Embryonic facial prominence (tissue), 1 donor: ENCODE results near the gene SAMD4A.

Experiments
- DNase-seq: peaks from one replicate; pipeline ENCODE4 v3.0.0-alpha.2; 2016; ENCODE audit errors: extremely low spot score

The SAMD4A gene

GRCh38 chr14:54759982-54760585 lies 193.2 kb downstream of the SAMD4A start:
- DNase-seq: no peak

GRCh38 chr14:54760866-54761575 lies 194.1 kb downstream of the SAMD4A start:
- no peak for DNase-seq

- no peak for DNase-seq
Measured at GRCh38 chr14:54761835-54762234, 194.9 kb downstream of the SAMD4A start.

GRCh38 chr14:54762296-54762695 lies 195.4 kb downstream of the SAMD4A start:
- DNase-seq: no peak

- no peak for DNase-seq
Measured at GRCh38 chr14:54763761-54764160, 196.8 kb downstream of the SAMD4A start.

- no peak for DNase-seq
Measured at GRCh38 chr14:54766276-54767138, 199.6 kb downstream of the SAMD4A start.

- no peak for DNase-seq
Measured at GRCh38 chr14:54767139-54767431, 200.2 kb downstream of the SAMD4A start.

- no peak for DNase-seq
Measured at GRCh38 chr14:54767450-54767849, 200.5 kb downstream of the SAMD4A start.

- no peak for DNase-seq
Measured at GRCh38 chr14:54768501-54769129, 201.7 kb downstream of the SAMD4A start.

GRCh38 chr14:54769951-54770863 lies 203.3 kb downstream of the SAMD4A start:
- DNase-seq: no peak

GRCh38 chr14:54771411-54772027 lies 204.6 kb downstream of the SAMD4A start:
- DNase-seq: no peak

GRCh38 chr14:54772451-54772881 lies 205.5 kb downstream of the SAMD4A start:
- DNase-seq: no peak

- peak; percentile 95 for DNase-seq
Measured at GRCh38 chr14:54773171-54774006, 206.5 kb downstream of the SAMD4A start.

- no peak for DNase-seq
Measured at GRCh38 chr14:54774824-54775223, 207.9 kb downstream of the SAMD4A start.

- DNase-seq: no peak
Measured at GRCh38 chr14:54775486-54776140, 208.7 kb downstream of the SAMD4A start.

GRCh38 chr14:54776361-54777001 lies 209.6 kb downstream of the SAMD4A start:
- DNase-seq: peak; percentile 39

GRCh38 chr14:54777395-54777794 lies 210.5 kb downstream of the SAMD4A start:
- DNase-seq: no peak

GRCh38 chr14:54778618-54779345 lies 211.9 kb downstream of the SAMD4A start:
- no peak for DNase-seq
